Fibroblast of the aortic adventitia (primary cell): Measurements from ENCODE around the gene FAM3B. TPM values are rescaled to one million over a fixed set of nuclear protein-coding genes. Genes with fewer than 3 reads are reported as not detected.

Experiments used
- DNase-seq: peaks from one replicate; pipeline ENCODE4 v3.0.0-alpha.2; 2010; ENCODE audit warnings: low read depth
- H3K4me3 ChIP-seq: 2 replicates; pipeline ENCODE4 v1.5.1; 2011; ENCODE audit warnings: low read depth, mild to moderate bottlenecking, control low read depth, low read length, moderate library complexity
- total RNA-seq: library from RNA; depleted of rRNA; stranded (reverse); fragments of >200 nt; gene quantifications from 2 replicates; pipeline ENCODE4 v1.2.3, GENCODE V29; 2012; ENCODE audit warnings: low replicate concordance
- TF ChIP-seq, protein P1 (sequence below): IDR thresholded peaks from 2 replicates; pipeline ENCODE4 v1.5.1; 2011; ENCODE audit warnings: mild to moderate bottlenecking, low read length, control low read depth, inconsistent platforms; ENCODE audit not compliant: insufficient read depth

FAM3B gene
- total RNA-seq, 1 donor: not detected

DNA sequence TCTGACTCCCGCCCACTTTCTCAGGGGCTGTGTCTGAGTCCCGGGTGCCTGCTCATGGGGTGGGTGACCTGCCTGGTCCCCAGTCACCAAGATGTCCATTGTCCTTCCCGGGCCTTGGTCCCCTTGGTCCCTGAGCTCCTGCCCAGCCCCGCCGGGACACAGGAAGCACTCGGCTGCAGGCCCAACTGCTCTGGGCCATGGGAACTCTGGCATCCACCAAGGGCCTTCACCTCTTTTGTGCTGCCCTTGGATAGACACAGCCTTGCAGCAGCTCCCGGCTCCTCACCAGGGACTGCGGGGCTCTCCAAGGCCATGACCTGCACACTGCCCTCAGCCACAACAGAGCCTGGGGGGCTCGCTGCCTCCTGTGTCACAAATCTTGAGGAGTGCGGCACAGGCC, 87.4 kb downstream of the FAM3B start:
- DNase-seq: no peak
- TF ChIP-seq, protein P1, sequence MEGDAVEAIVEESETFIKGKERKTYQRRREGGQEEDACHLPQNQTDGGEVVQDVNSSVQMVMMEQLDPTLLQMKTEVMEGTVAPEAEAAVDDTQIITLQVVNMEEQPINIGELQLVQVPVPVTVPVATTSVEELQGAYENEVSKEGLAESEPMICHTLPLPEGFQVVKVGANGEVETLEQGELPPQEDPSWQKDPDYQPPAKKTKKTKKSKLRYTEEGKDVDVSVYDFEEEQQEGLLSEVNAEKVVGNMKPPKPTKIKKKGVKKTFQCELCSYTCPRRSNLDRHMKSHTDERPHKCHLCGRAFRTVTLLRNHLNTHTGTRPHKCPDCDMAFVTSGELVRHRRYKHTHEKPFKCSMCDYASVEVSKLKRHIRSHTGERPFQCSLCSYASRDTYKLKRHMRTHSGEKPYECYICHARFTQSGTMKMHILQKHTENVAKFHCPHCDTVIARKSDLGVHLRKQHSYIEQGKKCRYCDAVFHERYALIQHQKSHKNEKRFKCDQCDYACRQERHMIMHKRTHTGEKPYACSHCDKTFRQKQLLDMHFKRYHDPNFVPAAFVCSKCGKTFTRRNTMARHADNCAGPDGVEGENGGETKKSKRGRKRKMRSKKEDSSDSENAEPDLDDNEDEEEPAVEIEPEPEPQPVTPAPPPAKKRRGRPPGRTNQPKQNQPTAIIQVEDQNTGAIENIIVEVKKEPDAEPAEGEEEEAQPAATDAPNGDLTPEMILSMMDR: no peak
- no peak overlapping the region for H3K4me3 ChIP-seq

DNA sequence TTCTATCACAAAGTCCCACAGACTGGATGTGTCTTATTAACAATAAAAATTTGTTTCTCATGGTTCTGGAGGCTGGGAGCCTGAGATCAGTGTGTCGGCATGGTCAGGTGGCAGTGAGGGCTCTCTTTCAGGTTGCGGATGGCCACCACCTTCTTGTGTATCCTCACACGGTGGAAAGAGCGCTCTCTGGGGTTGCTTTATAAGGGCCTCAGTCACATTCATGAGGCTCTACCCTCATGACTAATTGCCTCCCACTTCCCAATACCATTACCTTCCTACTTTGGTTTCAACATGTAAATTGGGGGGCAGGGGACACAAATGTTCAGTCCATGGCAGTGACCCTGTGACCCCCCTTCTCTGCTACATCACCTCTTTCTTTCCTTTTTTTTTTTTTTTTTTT, 88.7 kb downstream of the FAM3B start:
- no peak overlapping the region for H3K4me3 ChIP-seq
- DNase-seq: no peak
- TF ChIP-seq, protein P1: no peak

DNA sequence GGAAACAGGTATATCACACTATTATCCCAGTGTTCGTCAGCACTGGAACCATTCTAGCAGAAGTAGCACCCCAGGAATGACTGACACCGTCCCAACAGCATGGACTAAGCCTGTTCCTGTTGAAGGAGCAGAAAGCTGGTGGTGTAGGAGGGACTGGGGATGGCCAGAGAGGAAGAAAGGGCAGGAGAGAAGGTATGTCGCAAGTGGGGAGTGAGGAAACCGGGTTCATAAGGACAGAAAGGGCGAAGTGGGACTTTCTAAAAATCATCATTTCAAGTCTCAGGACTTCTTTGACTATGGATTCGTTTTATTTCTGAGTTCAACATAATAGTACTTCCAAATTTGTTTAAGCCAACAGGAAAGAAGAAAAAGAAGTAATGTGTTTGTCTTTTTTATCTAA, 89.7 kb downstream of the FAM3B start:
- DNase-seq: no peak
- no peak overlapping the region for H3K4me3 ChIP-seq
- TF ChIP-seq, protein P1: no peak

Other genes starting within 250 kb of the FAM3B start
- 122 and 127 TPM in 2 replicates for gene BACE2, start 148.6 kb upstream of the FAM3B start, total RNA-seq
- gene MX2, start 45.2 kb downstream of the FAM3B start, total RNA-seq: 3.8 and 4.2 TPM in 2 replicates
- gene MX1, start 109.4 kb downstream of the FAM3B start, total RNA-seq: 3.2 and 30.7 TPM in 2 replicates
- not detected in 2 replicates for gene TMPRSS2, start 191.4 kb downstream of the FAM3B start, total RNA-seq